Endothelial cell of umbilical vein (primary cell): Measurements from ENCODE around the gene HOXD4. TPM values are rescaled to one million over a fixed set of nuclear protein-coding genes. Genes with fewer than 3 reads are reported as not detected.
A peak's percentile ranks its signal among the peaks of the same experiment; 100 is the strongest.

Experiments used
- BruUV-seq: library from RNA; stranded (reverse); fragments of 400-500 nt; replicated peaks from 2 replicates; lab custom pipeline; 2021; lab: Mats Ljungman, UMichigan
- CTCF ChIA-PET: fragments of 300-600, 350-600 bp; sonication (Branson Sonifier 250); formaldehyde crosslinking; loops from one replicate; lab custom pipeline; 2021; ENCODE audit warnings: antibody characterized with exemption, inconsistent platforms; lab: Charles Lee
- POLR2A ChIA-PET: fragments of 300-600, 350-600 bp; sonication (Branson Sonifier 250); formaldehyde crosslinking; loops from one replicate; lab custom pipeline; 2021; ENCODE audit warnings: antibody characterized with exemption, inconsistent platforms; lab: Charles Lee
- DNase-seq: peaks from one replicate; pipeline ENCODE4 v3.0.0-alpha.2; 2011; ENCODE audit warnings: low read depth, low spot score
- FAIRE-seq: peaks from 2 replicates; lab custom pipeline; 2011; peaks lifted over from hg19 to GRCh38; lab: Jason Lieb, UNC
- H2AFZ ChIP-seq: 2 replicates; pipeline ENCODE4 v1.6.0; 2012; ENCODE audit warnings: low read depth, low read length, control low read depth, inconsistent platforms
- H3K27ac ChIP-seq: 2 replicates; pipeline ENCODE4 v1.5.1; 2011; ENCODE audit warnings: low read depth, mild to moderate bottlenecking, control low read depth, low read length, moderate library complexity; ENCODE audit not compliant: insufficient read depth
- H3K27me3 ChIP-seq, 2 experiments: 2 replicates each; pipeline versions ENCODE4 v1.6.0 to v1.6.1; 2011; ENCODE audit warnings: low read length in 2 of 2, mixed read lengths in 1 of 2; ENCODE audit not compliant: control insufficient read depth in 2 of 2, insufficient read depth in 2 of 2
- H3K36me3 ChIP-seq, 2 experiments: 2 replicates in 1 of 2; 3 replicates in 1 of 2; pipeline ENCODE4 v1.5.1; 2011; ENCODE audit warnings: low read length in 2 of 2, mild to moderate bottlenecking in 1 of 2, moderate library complexity in 1 of 2; ENCODE audit not compliant: control insufficient read depth in 2 of 2, insufficient read depth in 2 of 2; ENCODE audit errors: extremely low read depth in 1 of 2
- H3K4me1 ChIP-seq: 3 replicates; pipeline ENCODE4 v1.5.1; 2011; ENCODE audit warnings: mild to moderate bottlenecking, low read length; ENCODE audit not compliant: control insufficient read depth, insufficient read depth; ENCODE audit errors: extremely low read depth
- H3K4me2 ChIP-seq: 2 replicates; pipeline ENCODE4 v1.6.1; 2011; ENCODE audit warnings: low read length, control low read depth, mixed read lengths; ENCODE audit not compliant: insufficient read depth
- H3K4me3 ChIP-seq, 3 experiments: fragments of 200-600 bp in 1 of 3; sonication (generic), shearing (Covaris generic) in 1 of 3; replicated peaks in 1 of 3; 2 replicates each; pipeline ENCODE4 v1.5.1; 2011 to 2016; ENCODE audit warnings: control low read depth in 3 of 3, low read length in 3 of 3, mild to moderate bottlenecking in 2 of 3, inconsistent platforms in 1 of 3, low read depth in 1 of 3, moderate library complexity in 1 of 3; ENCODE audit not compliant: insufficient read depth in 1 of 3
- H3K79me2 ChIP-seq: 2 replicates; pipeline ENCODE4 v1.6.0; 2012; ENCODE audit warnings: low read length, inconsistent platforms; ENCODE audit not compliant: control insufficient read depth, insufficient read depth
- H3K9ac ChIP-seq: replicated peaks from 2 replicates; pipeline ENCODE3; 2011; ENCODE audit warnings: low read length, control low read depth; ENCODE audit not compliant: insufficient read depth; ENCODE audit errors: extremely low read depth
- H3K9me1 ChIP-seq: replicated peaks from 3 replicates; pipeline ENCODE4 v1.6.0; 2011; ENCODE audit warnings: mild to moderate bottlenecking, low read length; ENCODE audit not compliant: control insufficient read depth, insufficient read depth; ENCODE audit errors: extremely low read depth
- H3K9me3 ChIP-seq: replicated peaks from 2 replicates; pipeline ENCODE4 v1.5.1; 2012; ENCODE audit warnings: low read length, inconsistent platforms; ENCODE audit not compliant: control insufficient read depth, insufficient read depth
- H4K20me1 ChIP-seq: replicated peaks from 2 replicates; pipeline ENCODE3; 2011; ENCODE audit warnings: mild to moderate bottlenecking, low read length; ENCODE audit not compliant: control insufficient read depth, insufficient read depth; ENCODE audit errors: extremely low read depth
- EZH2 ChIP-seq: IDR thresholded peaks from 2 replicates; pipeline ENCODE4 v1.6.1; 2012; ENCODE audit warnings: borderline replicate concordance, low read depth, mild to moderate bottlenecking, moderate library complexity, low read length, inconsistent platforms; ENCODE audit not compliant: severe bottlenecking
- FOS ChIP-seq: IDR thresholded peaks from 2 replicates; pipeline ENCODE4 v1.6.1; 2011; ENCODE audit warnings: mild to moderate bottlenecking, low read length, moderate library complexity, borderline replicate concordance; ENCODE audit not compliant: insufficient read depth
- GATA2 ChIP-seq: IDR thresholded peaks from 2 replicates; pipeline ENCODE4 v1.7.0; 2011; ENCODE audit warnings: low read depth, mild to moderate bottlenecking, moderate library complexity, mixed read lengths, low read length; ENCODE audit not compliant: insufficient read length, insufficient read depth
- POLR2A ChIP-seq: IDR thresholded peaks from 2 replicates; pipeline ENCODE4 v1.6.1; 2012; ENCODE audit warnings: low read depth, mild to moderate bottlenecking, control low read depth, low read length
- POLR2AphosphoS5 ChIP-seq: IDR thresholded peaks from 2 replicates; pipeline ENCODE4 v1.6.1; 2012; ENCODE audit warnings: low read depth, mild to moderate bottlenecking, control low read depth, low read length, moderate library complexity; ENCODE audit not compliant: insufficient read depth
- dilution Hi-C: fragments of 300-500 bp; cut with MboI; formaldehyde crosslinking; loops from one replicate; pipeline ENCODE4 v1.15.0; 2019; ENCODE audit warnings: low sequenced_read_pairs; ENCODE audit not compliant: extremely low pct_ligation_motif_present
- intact Hi-C: fragments of 100-400 bp; cut with micrococcal nuclease; formaldehyde crosslinking; loops from one replicate; pipeline ENCODE4 v1.10.0; 2022
- polyA plus RNA-seq, 4 experiments: library from polyadenylated mRNA; depleted of rRNA in 3 of 4; stranded (reverse) in 3 of 4; unstranded in 1 of 4; fragments of >200 nt; gene quantifications; 2 replicates each; pipeline versions ENCODE4 v1.2.1 to v1.2.3, GENCODE V29; 2011 to 2012; ENCODE audit warnings: missing spikeins in 1 of 4
- total RNA-seq: library from RNA; stranded (reverse); gene quantifications from 2 replicates; pipeline ENCODE4 v1.2.3, GENCODE V29; 2021

HOXD4 gene
- total and polyA plus RNA-seq, 2 donors (not counting 3 experiments of a cell fraction or from before 2014, with no cell fraction given) = 7.6 to 13.7 TPM

GRCh38 chr2:176130147-176130956, 21.0 kb upstream of the HOXD4 start:
- H3K4me3 ChIP-seq = peak overlapping the region; percentile 43 to 93 (median 88)
- TF ChIP-seq POLR2AphosphoS5 (peak; percentile 63), GATA2 (no peak), POLR2A (peak; percentile 61), EZH2 (no peak), FOS (peak; percentile 13)
- no TSS peak for BruUV-seq
- no peaks in the 10 kb centered on the region for H3K27me3 ChIP-seq
- dilution Hi-C loops = loop anchor here (25.0 kb wide), 1 partner anchor 507 kb away; no protein-coding TSS in a partner anchor
- H3K9ac ChIP-seq = peak overlapping the region; percentile 90
- H2AFZ ChIP-seq = peak overlapping the region; percentile 80
- peak; percentile 82 for DNase-seq
- H3K9me1 ChIP-seq = no peaks in the 10 kb centered on the region
- H3K27ac ChIP-seq = peak overlapping the region; percentile 67
- ChIA-PET CTCF (interaction anchor here (0.6 to 10.1 kb wide), 12 partner anchors 8 to 1034 kb away, joined by 3 to 458 read pairs (median 5); partner anchors contain the start of gene HOXD9), POLR2A (interaction anchor here (1.9 to 2.0 kb wide), 2 partner anchors 424 to 507 kb away, joined by 5 to 11 read pairs; no protein-coding TSS in a partner anchor)
- no peaks in the 10 kb centered on the region for H4K20me1 ChIP-seq
- H3K4me2 ChIP-seq = peak overlapping the region; percentile 99
- H3K4me1 ChIP-seq = peaks cover 46% of the 10 kb centered on the region
- H3K9me3 ChIP-seq = no peaks in the 10 kb centered on the region
- H3K36me3 ChIP-seq = no peaks in the 10 kb centered on the region
- intact Hi-C loops = loop anchor here (2.0 kb wide), 1 partner anchor 1082 kb away; the partner anchor contains the start of gene HNRNPA3
- FAIRE-seq = peak; percentile 52
- H3K79me2 ChIP-seq = peaks cover 18% of the 10 kb centered on the region
